HG03442 (cell line): ENCODE data around the gene UBTD1.

Source experiments
- ATAC-seq: cut with Tn5 transposase; IDR thresholded peaks from one replicate; pipeline ENCODE4 v1.9.1; 2021; ENCODE audit warnings: mild to moderate bottlenecking, moderate library complexity; ENCODE audit not compliant: unreplicated experiment

Gene UBTD1

DNA sequence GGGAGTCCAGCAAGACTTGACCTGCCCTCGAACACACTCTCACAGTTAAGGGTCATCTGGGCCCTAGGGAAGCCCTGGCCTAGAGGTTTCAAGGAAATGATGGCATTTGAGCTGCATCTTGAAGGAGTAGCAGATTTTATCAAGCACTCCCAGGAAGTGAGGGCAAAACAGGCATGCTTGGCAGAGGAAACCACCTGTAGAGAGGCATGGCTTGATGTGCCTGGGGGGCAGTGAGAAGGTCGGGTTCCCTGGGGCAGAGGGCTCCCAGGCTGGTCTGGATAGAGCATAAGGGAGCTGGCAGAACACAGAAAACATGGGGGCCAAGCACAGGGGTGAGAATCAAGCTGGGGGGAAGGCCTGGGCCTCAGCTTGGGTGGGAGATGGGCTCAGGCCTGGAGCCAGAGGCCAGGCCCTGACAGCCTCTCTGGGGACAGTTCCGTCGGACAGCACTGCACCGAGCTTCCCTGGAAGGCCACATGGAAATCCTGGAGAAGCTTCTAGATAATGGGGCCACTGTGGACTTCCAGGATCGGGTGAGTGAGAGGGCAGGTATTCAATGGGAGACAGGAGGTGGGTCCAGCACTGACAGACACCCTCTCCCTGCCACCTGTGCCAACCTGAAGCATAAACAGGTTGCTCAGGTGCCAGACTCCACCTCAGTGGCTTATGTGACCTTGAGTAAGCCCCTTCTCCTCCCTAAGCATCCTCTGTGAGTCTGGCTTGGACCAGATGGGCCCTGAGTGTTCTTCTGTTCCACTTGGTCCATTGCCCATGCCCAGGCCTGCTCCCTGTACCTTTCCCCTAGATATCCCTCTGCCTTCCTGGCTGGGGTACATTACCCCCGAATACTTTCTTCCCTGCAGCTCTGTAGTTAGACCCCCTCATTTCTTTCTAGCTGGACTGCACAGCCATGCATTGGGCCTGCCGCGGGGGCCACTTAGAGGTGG, 82.0 kb downstream of the UBTD1 start:
- ATAC-seq, result no peak

GRCh38 chr10:97582169-97582568, 83.4 kb downstream of the UBTD1 start:
- ATAC-seq, result no peak

- no peak for ATAC-seq
These were observed 84.8 kb downstream of the UBTD1 start for GRCh38 chr10:97583476-97583875.

DNA sequence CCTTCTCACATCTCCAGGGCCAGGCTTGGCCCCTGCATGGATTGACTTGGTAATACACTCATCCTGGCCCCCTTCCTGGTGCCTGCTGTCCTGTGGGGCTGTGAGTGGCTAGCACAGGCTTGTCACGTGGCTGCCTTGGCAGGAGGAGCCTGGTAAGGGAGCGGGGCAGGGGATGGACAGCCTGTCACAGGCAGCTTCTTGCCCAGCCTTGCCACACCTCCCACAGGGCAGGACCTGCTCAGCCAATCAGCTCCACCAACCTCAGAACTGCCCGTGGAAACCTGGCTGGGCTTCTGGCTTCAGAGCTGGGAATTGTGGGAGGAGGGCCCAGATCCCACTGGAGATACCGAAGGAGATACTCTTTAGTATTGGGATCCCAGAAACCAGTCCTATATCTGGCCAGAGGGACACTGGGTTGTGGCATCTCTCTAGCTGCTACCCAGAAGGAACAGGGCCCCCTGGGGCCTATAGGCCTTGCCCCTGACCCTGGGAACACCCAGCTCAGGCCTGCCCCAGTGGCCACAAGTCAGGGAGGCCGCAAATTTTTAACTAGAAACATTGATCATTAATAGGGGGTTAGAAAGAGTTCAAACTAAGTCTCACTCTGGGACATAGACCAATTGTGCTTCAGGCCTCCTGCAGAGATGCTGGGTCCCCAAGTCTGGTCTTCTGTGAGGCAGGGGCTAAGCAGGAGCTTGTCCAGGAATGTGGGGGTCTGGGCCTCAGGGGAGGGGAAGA, 85.5 kb downstream of the UBTD1 start, which contains the start of gene HOGA1:
TSS of gene HOGA1 (plus strand) at position 330 of the 738 bp plus-strand sequence. CDS start at position 645, 315 bp downstream.
- no peak for ATAC-seq

DNA sequence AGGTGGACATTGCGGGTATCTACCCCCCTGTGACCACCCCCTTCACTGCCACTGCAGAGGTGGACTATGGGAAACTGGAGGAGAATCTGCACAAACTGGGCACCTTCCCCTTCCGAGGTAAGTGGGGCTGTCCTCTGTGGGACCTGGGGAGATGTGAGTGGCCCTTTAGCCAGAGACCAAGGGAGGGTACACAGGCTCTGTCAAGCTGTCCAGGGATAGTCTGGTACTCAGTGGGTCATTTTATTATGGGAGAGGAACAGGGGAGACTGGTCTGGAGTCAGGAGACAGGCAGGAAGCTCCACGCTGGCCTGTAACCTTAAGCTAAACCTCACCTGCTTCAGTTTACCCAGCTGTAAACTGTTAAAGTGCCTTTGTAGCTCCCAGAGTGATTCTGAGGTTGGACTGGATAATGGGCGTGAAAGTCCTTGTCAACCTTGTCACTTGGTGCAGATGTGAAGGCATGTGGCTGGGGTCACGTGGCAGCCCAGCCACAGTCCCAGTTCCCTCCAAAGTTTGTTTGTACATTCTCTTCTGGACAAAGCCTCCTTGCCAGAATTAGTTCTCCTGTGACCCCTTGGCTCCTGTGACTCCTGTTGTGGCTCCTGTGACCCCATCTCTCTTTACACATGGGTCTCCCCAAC, 86.2 kb downstream of the UBTD1 start:
- no peak for ATAC-seq

- ATAC-seq, result no peak
These were observed 86.7 kb downstream of the UBTD1 start for GRCh38 chr10:97585439-97585811.

- no peak for ATAC-seq
These were observed 88.5 kb downstream of the UBTD1 start for GRCh38 chr10:97587183-97587582.

DNA sequence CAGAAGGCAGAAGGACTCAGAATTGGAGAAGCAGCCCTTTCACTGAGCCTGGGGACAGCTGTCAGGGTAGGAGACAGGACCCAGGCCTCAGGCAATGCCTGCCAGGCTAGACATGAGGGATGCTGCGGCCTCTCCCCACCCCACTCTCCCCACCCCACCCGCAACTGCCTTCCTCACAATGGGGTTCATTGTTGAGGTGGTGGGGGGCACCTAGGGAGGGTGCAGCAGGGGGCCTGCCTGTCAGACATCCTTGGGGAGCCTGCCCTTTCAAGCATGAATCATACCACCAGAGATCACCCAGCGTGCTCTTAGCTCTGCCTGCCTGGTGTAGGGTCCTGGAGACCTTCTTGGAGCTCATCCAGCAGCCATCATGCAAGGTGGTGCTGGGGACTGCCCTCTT, 90.8 kb downstream of the UBTD1 start, which contains the start of gene C10orf62:
TSS of gene C10orf62 (plus strand) at position 243 of the 400 bp plus-strand sequence. CDS start 177 bp downstream, outside the sequence.
- ATAC-seq, result no peak

GRCh38 chr10:97590082-97590747, 91.5 kb downstream of the UBTD1 start:
- no peak for ATAC-seq

DNA sequence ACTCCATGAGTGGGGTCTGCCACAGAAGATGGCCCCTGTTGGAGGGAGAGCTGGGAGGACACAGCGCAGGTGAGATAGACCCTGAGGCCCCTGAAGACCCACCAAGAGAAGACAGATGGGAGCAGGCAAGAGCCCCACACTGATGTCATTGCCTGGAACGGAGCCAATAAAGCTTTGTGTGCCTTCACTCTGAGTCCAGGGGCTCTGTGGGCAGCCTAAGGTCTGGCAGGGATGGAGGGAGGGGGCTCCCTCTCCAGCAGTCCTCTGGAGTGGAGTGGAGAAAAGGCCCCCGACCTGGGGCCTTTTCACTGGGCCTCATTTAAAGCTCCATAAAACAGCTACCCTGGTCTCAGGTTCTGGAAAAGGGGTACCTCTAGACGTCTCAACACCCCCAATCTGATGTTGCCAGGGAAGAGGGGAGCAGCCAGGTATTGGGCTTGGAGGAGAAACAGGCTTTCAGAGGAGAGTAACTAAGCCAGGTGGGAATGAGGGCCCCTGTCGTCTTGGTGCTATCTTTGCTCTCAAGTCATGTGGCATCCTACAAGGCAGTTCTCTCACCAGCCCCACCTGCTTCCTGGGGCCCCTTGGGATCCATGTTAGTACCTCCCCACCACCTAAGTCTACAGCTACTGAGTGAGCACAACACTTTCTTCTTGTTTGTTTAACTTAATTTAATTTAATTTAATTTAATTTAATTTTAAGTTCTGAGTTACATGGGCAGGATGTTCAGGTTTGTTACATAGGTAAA, 92.2 kb downstream of the UBTD1 start:
- no peak for ATAC-seq

DNA sequence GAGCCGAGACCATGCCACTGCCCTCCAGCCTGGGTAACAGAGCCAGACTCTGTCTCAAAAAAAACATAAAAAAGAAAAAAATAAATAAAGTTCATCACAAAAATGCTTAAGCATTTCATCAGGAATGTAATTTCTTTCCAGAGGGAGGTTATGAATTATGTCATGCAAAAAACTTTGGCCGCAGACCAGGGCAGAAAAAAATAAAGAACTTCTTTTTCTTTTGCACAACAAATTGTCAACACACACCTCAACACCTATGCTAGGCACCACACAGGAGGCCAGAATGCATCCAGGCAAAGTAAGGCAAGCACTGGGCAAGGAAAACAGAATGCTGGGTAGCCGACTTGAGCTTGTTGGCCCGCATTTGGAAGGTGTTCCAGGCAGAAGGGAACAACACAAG, 94.7 kb downstream of the UBTD1 start:
- ATAC-seq, result no peak

DNA sequence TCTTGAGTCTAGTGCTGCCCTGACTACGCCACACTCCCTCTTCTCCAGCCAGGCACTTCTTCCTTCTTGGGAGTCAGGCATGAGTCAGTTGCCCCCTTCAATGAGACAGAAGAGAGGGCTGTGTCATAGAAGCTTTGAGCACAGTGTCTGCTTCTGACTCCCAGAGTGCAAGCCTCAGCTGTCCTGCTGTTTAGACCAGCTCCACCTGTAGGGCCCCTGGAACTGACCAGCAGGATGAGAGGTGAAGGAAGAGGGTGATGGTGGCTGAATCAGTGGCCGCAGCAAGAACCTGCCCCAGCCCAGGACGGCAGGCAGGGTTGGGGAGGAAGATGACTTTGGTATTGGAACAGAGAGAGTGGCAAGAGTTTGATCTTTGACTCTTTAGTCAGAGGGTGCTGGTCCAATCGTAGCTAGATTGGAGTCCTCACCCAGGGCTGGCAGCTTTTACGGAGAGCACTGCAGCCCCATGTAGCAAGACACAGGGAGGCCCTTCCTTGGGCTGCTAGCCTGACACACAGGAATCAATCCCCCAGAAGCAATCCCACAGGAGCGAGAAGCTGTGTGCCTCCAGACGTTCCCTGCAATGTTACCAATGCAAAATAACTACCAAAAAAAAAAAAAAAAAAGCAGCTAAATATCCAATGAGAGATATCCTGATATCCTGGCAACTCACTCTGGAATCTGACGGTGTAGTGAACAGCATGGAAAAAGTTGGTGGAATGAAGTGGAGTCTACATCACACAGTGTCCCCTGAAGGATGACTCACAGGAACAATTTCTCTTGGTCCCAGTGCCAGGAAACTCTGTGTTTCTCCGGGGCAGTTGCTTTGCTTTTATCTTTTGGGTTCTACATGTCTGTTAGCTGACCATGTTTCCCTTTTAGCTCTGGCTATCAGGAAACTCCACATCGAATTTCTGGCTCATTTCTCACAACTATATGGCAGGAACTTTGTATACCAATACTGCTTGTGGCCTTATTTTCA, 97.7 kb downstream of the UBTD1 start:
- no peak for ATAC-seq

- ATAC-seq, result no peak
These were observed 99.1 kb downstream of the UBTD1 start for GRCh38 chr10:97597778-97598177.

- ATAC-seq, result no peak
These were observed 99.9 kb downstream of the UBTD1 start for GRCh38 chr10:97598407-97599271.

- no peak for ATAC-seq
These were observed 100.5 kb downstream of the UBTD1 start for GRCh38 chr10:97599272-97599619.

DNA sequence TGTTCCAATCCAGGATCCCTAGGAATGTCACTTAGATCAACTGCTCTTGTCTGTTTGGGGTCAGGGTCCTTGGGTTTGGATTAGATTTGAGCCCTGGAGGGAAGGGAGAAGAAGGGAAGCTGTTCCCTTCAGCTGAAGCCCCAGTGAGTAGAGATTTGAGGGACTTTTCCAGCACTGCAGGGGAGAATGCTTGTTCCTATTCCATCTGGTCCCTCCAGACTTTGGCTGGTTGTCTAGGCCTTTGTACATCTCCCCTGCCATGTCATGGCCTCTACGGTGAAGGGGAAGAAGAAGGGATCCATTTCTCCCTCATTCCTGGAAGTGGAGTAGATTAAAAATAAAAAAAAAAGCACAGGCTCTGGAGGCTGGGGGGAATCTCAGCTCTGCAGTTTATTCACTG, 101.9 kb downstream of the UBTD1 start:
- no peak for ATAC-seq

GRCh38 chr10:97601268-97602215, 102.8 kb downstream of the UBTD1 start:
- ATAC-seq, result no peak
